H1 (cell line): Measurements from ENCODE around the gene GPC3. TPM values are rescaled to one million over a fixed set of nuclear protein-coding genes. Genes with fewer than 3 reads are reported as not detected.

ENCODE experiments used
- POLR2AphosphoS5 ChIP-seq: IDR thresholded peaks from 2 replicates; pipeline ENCODE4 v1.6.1; 2011; ENCODE audit warnings: low read depth, low read length
- polyA plus RNA-seq, 7 experiments: library from polyadenylated mRNA; depleted of rRNA in 3 of 7; stranded (reverse) in 5 of 7; unstranded in 2 of 7; fragments of >200 nt in 5 of 7; fragments of 200-250 nt in 2 of 7; gene quantifications; 1 replicate in 5 of 7; 2 replicates in 1 of 7; 4 replicates in 1 of 7; pipeline versions ENCODE4 v1.2.1 to v1.2.3, GENCODE V29; 2011 to 2013; ENCODE audit warnings: missing spikeins in 2 of 7, mixed read lengths in 2 of 7
- total RNA-seq: library from RNA; stranded (reverse); fragmentation: NEBNext Ultra II Directional; extraction: Animal tissue kit (Norgen Biotek cat#: 25700); gene quantifications from 2 replicates; pipeline ENCODE4 v1.2.1, GENCODE V29; 2021
- TF ChIP-seq, protein P1 (sequence below): IDR thresholded peaks from 2 replicates; pipeline ENCODE4 v1.6.1; 2012; ENCODE audit warnings: low read length, inconsistent platforms

Gene GPC3
- total and polyA plus RNA-seq, 2 of the 8 experiments (the other 6 are each of a cell fraction or from before 2014, with no cell fraction given): 64.8 to 71.9 TPM

DNA sequence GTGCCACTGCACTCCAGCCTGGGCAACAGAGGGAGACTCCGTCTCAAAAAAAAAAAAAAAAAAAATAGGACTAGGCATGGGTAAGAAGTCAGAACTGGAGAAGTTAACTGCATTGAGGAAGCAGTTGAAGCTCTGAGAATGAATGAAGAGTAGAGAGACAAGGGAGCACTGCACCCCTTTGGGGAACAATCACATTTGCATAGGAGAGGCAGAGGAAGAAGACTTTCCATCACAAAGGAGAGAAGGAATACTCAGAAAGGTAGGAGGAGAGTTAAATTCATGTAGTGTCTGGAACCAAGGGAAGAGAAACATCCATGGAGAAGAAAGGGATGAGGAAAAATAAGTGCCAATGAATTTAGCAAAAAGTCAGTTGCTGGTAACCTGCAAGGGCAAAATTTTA, 72.4 kb downstream of the GPC3 start (continued):
- TF ChIP-seq, protein P1, sequence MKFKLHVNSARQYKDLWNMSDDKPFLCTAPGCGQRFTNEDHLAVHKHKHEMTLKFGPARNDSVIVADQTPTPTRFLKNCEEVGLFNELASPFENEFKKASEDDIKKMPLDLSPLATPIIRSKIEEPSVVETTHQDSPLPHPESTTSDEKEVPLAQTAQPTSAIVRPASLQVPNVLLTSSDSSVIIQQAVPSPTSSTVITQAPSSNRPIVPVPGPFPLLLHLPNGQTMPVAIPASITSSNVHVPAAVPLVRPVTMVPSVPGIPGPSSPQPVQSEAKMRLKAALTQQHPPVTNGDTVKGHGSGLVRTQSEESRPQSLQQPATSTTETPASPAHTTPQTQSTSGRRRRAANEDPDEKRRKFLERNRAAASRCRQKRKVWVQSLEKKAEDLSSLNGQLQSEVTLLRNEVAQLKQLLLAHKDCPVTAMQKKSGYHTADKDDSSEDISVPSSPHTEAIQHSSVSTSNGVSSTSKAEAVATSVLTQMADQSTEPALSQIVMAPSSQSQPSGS: no peak
- TF ChIP-seq POLR2AphosphoS5: no peak
